AG08395 (cell line): ENCODE data around the gene CHCHD3.
"Not testable (repeated sequence)": the region's sequence is repeated elsewhere in the genome, so short reads cannot be mapped to it uniquely, and the experiment has no call there.

Experiments used
- DNase-seq: peaks from one replicate; pipeline ENCODE4 v3.0.0; 2012; ENCODE audit warnings: mixed read lengths, low spot score

Gene CHCHD3

GRCh38 chr7:133044722-133045473, 37.0 kb downstream of the CHCHD3 start:
- no peak for DNase-seq

- DNase-seq = no peak
Measured at GRCh38 chr7:133040674-133041073, 41.2 kb downstream of the CHCHD3 start.

- DNase-seq = no peak
Measured at GRCh38 chr7:133040178-133040577, 41.7 kb downstream of the CHCHD3 start.

- DNase-seq = no peak
Measured at GRCh38 chr7:133039614-133040013, 42.3 kb downstream of the CHCHD3 start.

GRCh38 chr7:133036289-133036688, 45.6 kb downstream of the CHCHD3 start:
- no peak for DNase-seq

- not testable (repeated sequence) for DNase-seq
Measured at GRCh38 chr7:133035240-133035639, 46.6 kb downstream of the CHCHD3 start.

- DNase-seq = no peak
Measured at GRCh38 chr7:133030346-133030745, 51.5 kb downstream of the CHCHD3 start.

GRCh38 chr7:133029463-133029862, 52.4 kb downstream of the CHCHD3 start:
- no peak for DNase-seq

GRCh38 chr7:133027397-133027796, 54.5 kb downstream of the CHCHD3 start:
- no peak for DNase-seq

GRCh38 chr7:133026210-133026859, 55.6 kb downstream of the CHCHD3 start:
- DNase-seq = no peak

- DNase-seq = no peak
Measured at GRCh38 chr7:133025056-133025455, 56.8 kb downstream of the CHCHD3 start.

- no peak for DNase-seq
Measured at GRCh38 chr7:133024596-133024995, 57.3 kb downstream of the CHCHD3 start.

GRCh38 chr7:133023370-133024071, 58.4 kb downstream of the CHCHD3 start:
- no peak for DNase-seq

GRCh38 chr7:133022661-133023060, 59.2 kb downstream of the CHCHD3 start:
- no peak for DNase-seq

GRCh38 chr7:133021196-133021595, 60.7 kb downstream of the CHCHD3 start:
- no peak for DNase-seq

- no peak for DNase-seq
Measured at GRCh38 chr7:133020496-133020895, 61.4 kb downstream of the CHCHD3 start.

GRCh38 chr7:133019590-133019989, 62.3 kb downstream of the CHCHD3 start:
- no peak for DNase-seq

GRCh38 chr7:133016604-133017003, 65.3 kb downstream of the CHCHD3 start:
- DNase-seq = no peak

- no peak for DNase-seq
Measured at GRCh38 chr7:133015888-133016287, 66.0 kb downstream of the CHCHD3 start.

GRCh38 chr7:133011746-133012145, 70.1 kb downstream of the CHCHD3 start:
- DNase-seq = no peak

GRCh38 chr7:133009426-133010252, 72.3 kb downstream of the CHCHD3 start:
- no peak for DNase-seq

GRCh38 chr7:133007961-133008360, 73.9 kb downstream of the CHCHD3 start:
- DNase-seq = no peak
